Measurements from ENCODE around the gene TK2. TPM values are rescaled to one million over a fixed set of nuclear protein-coding genes. Genes with fewer than 3 reads are reported as not detected.
"Not testable (repeated sequence)": the region's sequence is repeated elsewhere in the genome, so short reads cannot be mapped to it uniquely, and the experiment has no call there.

Gene TK2
- 13.1 TPM for total RNA-seq (ENCODE audit: unreplicated experiment)
- long read RNA-seq, partial matches to known transcripts, result 0 of 5 reads
- long read RNA-seq, other reads (novel, unspliced or antisense), result 4 of 5 reads

- Mint-ChIP-seq H3K4me1 (ENCODE audit: unreplicated experiment) (peaks cover 47% of the 10 kb centered on the region), H3K4me3 (ENCODE audit: unreplicated experiment) (peak within 1 kb of the TSS; percentile 79), H3K27me3 (ENCODE audit: unreplicated experiment) (peaks cover 9% of the 10 kb centered on the region), H3K9me3 (ENCODE audit: unreplicated experiment) (no peaks in the 10 kb centered on the region), H3K27ac (ENCODE audit: unreplicated experiment) (peak within 1 kb of the TSS; percentile 54), H3K36me3 (ENCODE audit: low read depth, unreplicated experiment) (peaks cover 23% of the 10 kb centered on the region)
- no peak for TF ChIP-seq CTCF (IDR thresholded peaks at IDR 0.05; ENCODE audit: unreplicated experiment)
- peak; percentile 60 for DNase-seq (ENCODE audit: low spot score)
Observed at GRCh38 chr16:66549284-66550131, at the start of gene TK2. TSS of gene TK2 (minus strand) at chr16:66550122. CDS start at chr16:66550061, 61 bp downstream.

- Mint-ChIP-seq H3K36me3 (ENCODE audit: low read depth, unreplicated experiment) (peaks cover 6% of the 10 kb centered on the region), H3K4me3 (ENCODE audit: unreplicated experiment) (no peak overlapping the region), H3K27me3 (ENCODE audit: unreplicated experiment) (peaks cover 5% of the 10 kb centered on the region), H3K27ac (ENCODE audit: unreplicated experiment) (no peak overlapping the region), H3K4me1 (ENCODE audit: unreplicated experiment) (peaks cover 6% of the 10 kb centered on the region), H3K9me3 (ENCODE audit: unreplicated experiment) (no peaks in the 10 kb centered on the region)
- no peak for DNase-seq (ENCODE audit: low spot score)
- TF ChIP-seq CTCF (IDR thresholded peaks at IDR 0.05; ENCODE audit: unreplicated experiment), result no peak
Observed at GRCh38 chr16:66598111-66598510, 48.2 kb upstream of the TK2 start.

GRCh38 chr16:66596986-66597848, 47.3 kb upstream of the TK2 start:
- Mint-ChIP-seq H3K4me1 (ENCODE audit: unreplicated experiment) (peaks cover 6% of the 10 kb centered on the region), H3K4me3 (ENCODE audit: unreplicated experiment) (no peak overlapping the region), H3K27ac (ENCODE audit: unreplicated experiment) (no peak overlapping the region), H3K9me3 (ENCODE audit: unreplicated experiment) (no peaks in the 10 kb centered on the region), H3K27me3 (ENCODE audit: unreplicated experiment) (peaks cover 5% of the 10 kb centered on the region), H3K36me3 (ENCODE audit: low read depth, unreplicated experiment) (peaks cover 6% of the 10 kb centered on the region)
- TF ChIP-seq CTCF (IDR thresholded peaks at IDR 0.05; ENCODE audit: unreplicated experiment), result no peak
- no peak for DNase-seq (ENCODE audit: low spot score)

DNA sequence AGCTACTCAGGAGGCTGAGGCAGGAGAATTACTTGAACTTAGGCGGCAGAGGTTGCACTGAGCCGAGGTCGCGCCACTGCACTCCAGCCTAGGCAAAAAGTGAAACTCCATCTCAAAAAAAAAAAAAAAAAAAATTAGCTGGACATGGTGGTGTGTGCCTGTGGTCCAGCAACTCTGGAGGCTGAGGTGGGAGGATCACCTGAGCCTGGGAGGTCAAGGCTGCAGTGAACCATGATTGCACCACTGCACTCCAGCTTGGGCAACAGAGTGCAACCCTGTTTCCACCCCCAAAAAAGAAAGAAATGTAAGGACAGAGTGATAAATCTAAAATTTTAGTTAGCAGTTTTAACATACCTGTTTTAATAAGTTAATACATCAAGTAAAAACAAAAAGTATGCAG, 46.6 kb upstream of the TK2 start:
- not testable (repeated sequence) for H3K4me1 Mint-ChIP-seq (ENCODE audit: unreplicated experiment); H3K27me3 Mint-ChIP-seq (ENCODE audit: unreplicated experiment); H3K27ac Mint-ChIP-seq (ENCODE audit: unreplicated experiment); H3K9me3 Mint-ChIP-seq (ENCODE audit: unreplicated experiment); H3K4me3 Mint-ChIP-seq (ENCODE audit: unreplicated experiment); DNase-seq (ENCODE audit: low spot score); H3K36me3 Mint-ChIP-seq (ENCODE audit: low read depth, unreplicated experiment)

DNA sequence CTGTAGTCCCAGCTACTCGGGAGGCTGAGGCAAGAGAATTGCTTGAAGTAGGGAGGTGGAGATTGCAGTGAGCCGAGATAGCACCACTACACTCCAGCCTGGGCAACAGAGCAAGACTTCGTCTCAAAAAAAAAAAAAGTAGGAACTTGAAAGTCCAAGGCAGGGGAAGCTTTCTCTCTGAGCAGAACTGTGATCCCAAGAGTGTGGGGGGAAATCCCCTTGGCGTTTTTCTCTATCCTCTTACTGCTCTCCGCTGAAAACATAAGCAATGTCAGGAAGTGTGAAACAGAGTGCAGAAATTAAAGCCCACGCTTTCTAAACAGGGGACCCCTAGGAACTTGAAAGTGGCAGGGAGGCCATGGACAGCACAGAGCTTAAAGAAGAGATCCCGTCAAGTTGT, 44.8 kb upstream of the TK2 start:
- Mint-ChIP-seq H3K4me1 (ENCODE audit: unreplicated experiment) (peaks cover 3% of the 10 kb centered on the region), H3K27me3 (ENCODE audit: unreplicated experiment) (no peaks in the 10 kb centered on the region), H3K9me3 (ENCODE audit: unreplicated experiment) (no peaks in the 10 kb centered on the region), H3K27ac (ENCODE audit: unreplicated experiment) (no peak overlapping the region), H3K36me3 (ENCODE audit: low read depth, unreplicated experiment) (no peaks in the 10 kb centered on the region), H3K4me3 (ENCODE audit: unreplicated experiment) (no peak overlapping the region)
- TF ChIP-seq CTCF (IDR thresholded peaks at IDR 0.05; ENCODE audit: unreplicated experiment), result no peak
- DNase-seq (ENCODE audit: low spot score), result no peak

Data from endothelial cell (in vitro differentiated cells).